Fibroblast of lung (primary cell): ENCODE measurements around the gene METTL26.

ENCODE experiments used
- CTCF ChIP-seq, 2 donors: IDR thresholded peaks in 1 of 2; conservative IDR thresholded peaks in 1 of 2; 1 replicate in 1 of 2; 2 replicates in 1 of 2; pipeline ENCODE4 v1.5.1; 2011 to 2012; ENCODE audit warnings: low read length in 2 of 2, control low read depth in 1 of 2, inconsistent platforms in 1 of 2, low read depth in 1 of 2, mild to moderate bottlenecking in 1 of 2
- EZH2 ChIP-seq: IDR thresholded peaks from 2 replicates; pipeline ENCODE4 v1.5.1; 2012; ENCODE audit warnings: low read length, control low read depth, mild to moderate bottlenecking; ENCODE audit errors: missing control alignments

- TF ChIP-seq CTCF (conservative IDR thresholded peaks at IDR 0.05 in 1 of 2, IDR thresholded peaks at IDR 0.05 in 1 of 2; ENCODE audit: low read depth in 1 of 2, low read length in 2 of 2) (no peak), EZH2 (no peak)
These were observed 15.2 kb downstream of the METTL26 start for GRCh38 chr16:620700-621525.
